GM18498 (cell line): Measurements from ENCODE around the gene SEMA5A.

Experiments used
- ATAC-seq: cut with Tn5 transposase; IDR thresholded peaks from one replicate; pipeline ENCODE4 v1.9.1; 2021; ENCODE audit warnings: mild to moderate bottlenecking, moderate library complexity; ENCODE audit not compliant: unreplicated experiment

SEMA5A gene

DNA sequence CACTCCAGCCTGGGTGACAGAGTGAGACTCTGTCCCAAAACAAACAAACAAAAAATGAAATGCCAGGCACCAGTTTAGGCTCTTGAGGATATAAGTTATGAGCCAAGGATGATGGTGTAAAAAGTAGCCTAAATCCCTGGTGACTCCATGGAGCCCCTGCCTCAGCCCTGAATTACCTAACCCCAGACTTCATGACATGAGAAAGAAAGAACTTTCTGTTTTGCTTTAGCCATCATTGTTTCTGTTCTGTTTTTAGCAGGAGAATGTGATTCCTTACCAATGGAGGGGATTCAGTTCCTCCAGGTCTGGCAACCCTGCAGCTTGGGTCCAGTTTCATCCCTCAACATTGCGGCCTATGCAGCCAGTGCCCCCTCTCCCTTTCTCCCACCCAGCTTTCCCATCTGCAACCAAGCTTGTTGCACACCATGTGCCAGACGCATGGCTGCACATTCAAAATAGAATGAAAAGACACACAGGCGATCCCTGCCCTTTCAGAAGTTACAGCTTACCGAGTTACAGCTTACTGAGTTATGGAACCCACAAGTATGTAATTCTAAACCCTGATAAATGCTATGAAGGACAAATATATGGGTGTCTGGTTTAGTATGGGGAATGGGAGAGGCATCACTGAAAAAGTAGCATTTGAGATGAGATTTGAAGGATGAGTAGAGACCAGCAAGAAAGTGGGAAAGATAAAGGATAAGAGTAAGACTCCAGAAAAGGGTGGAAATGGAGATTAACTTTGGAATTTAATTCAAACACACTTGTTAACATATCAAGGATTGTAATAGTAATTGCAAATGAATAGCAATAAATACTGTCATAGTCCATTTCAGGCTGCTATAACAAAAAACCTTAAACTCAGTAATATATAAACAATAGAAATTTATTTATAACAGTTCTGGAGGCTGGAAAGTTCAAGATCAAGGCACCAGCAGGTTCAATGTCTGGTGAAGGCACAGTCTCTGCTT lies 6.0 kb upstream of the SEMA5A start:
- no peak for ATAC-seq

GRCh38 chr5:9549941-9550340 lies 4.1 kb upstream of the SEMA5A start:
- ATAC-seq = no peak

DNA sequence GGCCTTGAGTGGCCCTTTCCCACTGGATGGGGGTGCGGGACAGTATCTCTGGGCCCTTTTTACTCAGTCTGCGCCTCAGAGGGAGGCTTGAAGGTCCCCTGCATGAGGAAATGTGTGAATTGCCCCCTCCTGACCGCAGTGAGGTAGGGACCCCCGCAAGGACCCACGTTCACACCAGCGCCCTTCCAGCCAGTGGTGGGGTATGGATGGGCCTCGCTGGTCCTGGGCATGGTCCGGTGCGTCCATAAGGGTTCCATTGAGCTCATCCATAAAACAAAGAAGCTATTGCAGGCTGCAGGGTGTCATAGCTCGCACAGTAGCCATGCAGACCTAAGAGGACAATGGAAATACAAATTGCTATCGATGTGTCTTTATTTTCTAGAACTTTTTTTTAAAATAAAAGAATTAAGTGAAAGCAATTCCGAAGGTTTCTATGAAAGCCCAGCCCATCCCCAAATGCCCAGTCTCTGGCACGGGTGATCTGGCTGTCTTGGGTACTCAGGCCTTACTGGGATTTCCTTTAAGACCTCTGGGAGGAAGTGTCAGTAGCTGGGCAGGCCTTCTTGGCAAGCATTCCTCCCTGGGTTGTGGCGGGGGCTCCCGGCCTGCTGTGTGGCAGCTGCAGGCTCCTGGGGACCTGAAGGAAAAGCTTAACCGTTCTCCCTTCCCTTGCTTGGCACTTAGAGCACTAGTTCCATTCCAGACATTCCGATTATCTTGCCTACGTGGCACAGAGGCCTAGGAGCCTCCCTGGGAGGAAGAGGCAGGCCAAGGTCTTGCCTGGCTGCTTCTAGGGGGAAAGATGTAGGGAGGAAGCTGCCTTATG lies 1.5 kb upstream of the SEMA5A start:
- ATAC-seq = no peak

- peak; percentile 14 for ATAC-seq
These were observed 511 bp downstream of the SEMA5A start for GRCh38 chr5:9545136-9545991.

DNA sequence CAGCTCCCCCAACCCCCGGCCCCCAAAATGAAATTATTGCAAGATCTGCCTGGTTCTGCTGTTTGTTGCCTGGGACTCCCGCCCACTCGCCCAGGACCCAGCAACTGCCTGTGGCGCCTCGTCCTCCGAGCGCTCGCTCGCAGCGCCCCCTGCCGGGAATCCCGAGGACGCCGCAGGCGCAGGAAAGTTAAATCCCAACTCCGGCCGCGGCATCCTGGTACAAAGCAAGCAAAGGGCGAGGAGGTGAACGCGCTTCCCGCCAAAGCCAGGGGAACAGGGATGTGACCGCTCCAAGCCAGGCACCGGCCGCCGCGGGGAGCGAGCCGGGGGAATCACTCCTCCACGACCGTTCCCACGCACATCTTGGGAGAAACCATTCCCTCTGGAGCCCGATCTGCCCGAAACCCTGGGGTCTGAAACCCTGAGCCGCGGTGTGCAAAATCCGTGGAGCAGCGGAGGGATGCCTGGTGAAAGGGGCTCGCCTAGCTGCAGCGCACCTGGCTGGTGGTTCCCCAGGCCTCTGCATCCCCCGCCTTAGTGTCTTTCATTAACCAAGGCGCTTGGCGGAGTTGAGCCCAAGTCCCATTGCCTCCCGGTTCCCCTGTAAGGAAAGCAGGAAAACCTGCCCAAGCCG lies 1.3 kb downstream of the SEMA5A start:
- ATAC-seq = peak; percentile 73

- ATAC-seq = no peak
These were observed 1.8 kb downstream of the SEMA5A start for GRCh38 chr5:9544056-9544455.

DNA sequence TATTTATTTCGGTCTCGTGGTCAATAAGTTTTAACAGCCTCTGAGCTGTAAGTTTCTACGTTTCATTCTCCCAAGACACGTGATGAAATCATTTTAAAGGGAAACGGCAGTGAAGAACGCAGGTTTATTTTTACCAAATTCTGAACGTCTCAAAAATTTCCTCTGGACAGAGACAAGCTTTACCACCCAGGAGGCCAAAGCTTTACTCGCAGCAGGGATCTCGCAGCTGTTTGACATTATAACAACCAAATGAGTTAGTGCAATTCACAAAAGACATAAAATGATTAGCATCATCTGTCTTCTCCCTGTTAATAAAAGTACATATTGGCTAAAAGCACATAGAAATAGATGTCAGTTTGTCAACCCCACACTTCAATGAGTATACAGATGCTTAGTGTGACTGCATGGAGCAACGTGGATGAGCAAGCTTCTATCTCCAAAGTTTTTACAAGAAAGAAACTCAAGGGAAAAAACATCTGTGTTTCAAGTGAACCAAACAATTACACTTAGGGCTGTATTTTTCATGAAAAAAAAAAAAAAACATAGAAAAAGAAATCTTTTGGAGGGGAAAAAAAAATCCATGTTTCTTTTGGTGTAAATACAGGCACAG lies 2.5 kb downstream of the SEMA5A start:
- ATAC-seq = no peak

- ATAC-seq = no peak
These were observed 5.1 kb downstream of the SEMA5A start for GRCh38 chr5:9540791-9541190.

GRCh38 chr5:9538504-9538903 lies 7.4 kb downstream of the SEMA5A start:
- ATAC-seq = no peak

GRCh38 chr5:9537223-9538141 lies 8.4 kb downstream of the SEMA5A start:
- no peak for ATAC-seq

GRCh38 chr5:9536717-9537116 lies 9.2 kb downstream of the SEMA5A start:
- ATAC-seq = no peak

DNA sequence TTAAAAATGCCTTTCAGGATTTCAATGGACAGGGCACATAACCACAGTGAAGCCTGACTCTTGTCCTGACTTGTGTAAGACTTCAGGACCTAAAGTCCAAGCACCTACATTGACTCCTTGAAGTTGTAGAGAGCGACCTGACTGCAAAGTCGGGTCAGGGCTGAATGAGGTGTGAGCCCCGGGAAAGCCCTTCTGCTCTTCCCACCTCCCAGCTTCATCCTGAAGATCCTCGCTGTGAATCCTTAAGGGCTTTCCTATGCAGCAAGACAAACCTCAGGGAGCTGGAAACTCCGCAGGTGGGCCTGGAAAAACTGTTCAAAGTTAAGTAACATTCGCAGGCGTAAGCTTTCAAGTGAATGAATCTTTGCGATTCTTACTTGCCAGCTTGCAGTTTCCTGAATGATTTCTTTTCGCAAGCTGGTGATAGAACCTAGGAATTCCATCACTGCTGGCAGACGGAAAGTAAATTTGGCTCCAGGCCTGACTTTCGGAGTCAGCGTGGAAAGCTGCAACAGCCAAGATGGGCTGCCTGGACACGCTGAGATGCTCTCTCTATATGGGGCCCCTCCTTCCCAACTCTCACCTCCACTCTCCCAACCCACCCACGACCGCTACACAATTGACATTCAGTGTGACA lies 10.9 kb downstream of the SEMA5A start:
- no peak for ATAC-seq

DNA sequence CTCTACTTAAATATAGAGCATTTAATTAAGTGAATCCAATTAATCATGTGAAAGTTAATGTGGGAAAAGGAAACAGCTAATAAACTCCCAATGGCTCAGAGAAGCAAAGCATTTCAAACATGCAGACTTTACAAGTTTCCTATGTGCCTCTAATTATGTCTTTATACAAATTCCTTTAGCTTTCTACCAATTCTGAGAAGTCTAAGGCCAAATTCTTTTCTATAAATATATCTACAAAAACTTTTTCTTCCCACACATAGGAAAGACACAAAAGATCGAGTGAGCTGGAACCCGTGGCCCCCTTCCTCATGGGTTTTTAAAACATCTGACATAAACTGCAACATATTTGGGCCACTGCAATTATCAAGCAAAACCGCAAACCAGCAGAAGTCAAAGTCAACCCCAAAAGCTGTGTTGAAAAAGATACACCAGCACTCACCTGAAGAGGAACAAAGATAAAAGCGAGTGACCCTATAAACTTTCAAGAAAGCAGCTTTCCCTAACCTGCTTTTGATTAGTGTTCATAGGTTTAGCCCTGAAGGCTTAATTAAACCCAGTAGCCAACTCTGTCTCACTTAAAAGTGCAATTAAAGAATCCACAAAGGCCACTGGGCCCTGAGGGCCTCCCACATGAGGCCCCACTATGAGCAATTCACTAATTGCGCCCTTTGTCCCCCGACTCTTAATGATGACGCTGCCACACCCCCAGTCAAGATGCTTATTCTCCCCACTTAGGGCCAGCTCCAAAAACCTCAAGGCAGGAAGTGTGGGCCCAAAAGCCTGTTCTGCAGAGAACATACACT lies 12.1 kb downstream of the SEMA5A start:
- no peak for ATAC-seq

- no peak for ATAC-seq
These were observed 12.8 kb downstream of the SEMA5A start for GRCh38 chr5:9533096-9533495.

GRCh38 chr5:9529513-9529912 lies 16.4 kb downstream of the SEMA5A start:
- no peak for ATAC-seq

- ATAC-seq = no peak
These were observed 16.8 kb downstream of the SEMA5A start for GRCh38 chr5:9529041-9529480.

GRCh38 chr5:9524941-9525340 lies 20.9 kb downstream of the SEMA5A start:
- ATAC-seq = no peak
